Measurements from ENCODE around the gene MAGI3.
"Not testable (repeated sequence)": the region's sequence is repeated elsewhere in the genome, so short reads cannot be mapped to it uniquely, and the experiment has no call there.

The MAGI3 gene

GRCh38 chr1:113575744-113576260 lies 185.5 kb downstream of the MAGI3 start:
- not testable (repeated sequence) for H4K91ac ChIP-seq (ENCODE audit: low read depth, low read length); DNase-seq; H2AFZ ChIP-seq (ENCODE audit: insufficient read depth, low read length, poor library complexity); H3K9me3 ChIP-seq (ENCODE audit: insufficient read depth, low read depth, low read length); H2BK120ac ChIP-seq (ENCODE audit: insufficient read depth, low read length, poor library complexity); H4K8ac ChIP-seq (ENCODE audit: low read depth, low read length); H3K18ac ChIP-seq (ENCODE audit: low read length); H3K27ac ChIP-seq (ENCODE audit: low read depth, low read length); H3K9ac ChIP-seq (ENCODE audit: low read length); H3K4me1 ChIP-seq (ENCODE audit: control insufficient read depth in 1 of 2, insufficient read depth in 2 of 2, low read length in 2 of 2); H3K23ac ChIP-seq (ENCODE audit: low read length); H3K27me3 ChIP-seq (ENCODE audit: insufficient read depth, low read length); H4K12ac ChIP-seq (ENCODE audit: low read depth, low read length); H3K79me2 ChIP-seq (ENCODE audit: control insufficient read depth, insufficient read depth, low read length, poor library complexity); H3K79me1 ChIP-seq (ENCODE audit: low read length); H3K36me3 ChIP-seq (ENCODE audit: control insufficient read depth in 1 of 2, insufficient read depth in 2 of 2, low read length in 2 of 2); H3K4me2 ChIP-seq (ENCODE audit: low read length); H2BK5ac ChIP-seq (ENCODE audit: low read depth, low read length, poor library complexity); H2BK12ac ChIP-seq (ENCODE audit: low read length); H3K4ac ChIP-seq (ENCODE audit: low read depth, low read length); H3K14ac ChIP-seq (ENCODE audit: low read length); H3K4me3 ChIP-seq (ENCODE audit: low read depth, low read length); H2AK5ac ChIP-seq (ENCODE audit: low read length)
- WGBS (ENCODE audit: extremely low coverage, insufficient coverage, insufficient read length), result no CpG with 5 or more reads among the region's 6 CpGs

- Histone ChIP-seq H3K9ac (ENCODE audit: low read length) (no peak overlapping the region), H2AFZ (ENCODE audit: insufficient read depth, low read length, poor library complexity) (peak overlapping the region; percentile 35), H4K12ac (ENCODE audit: low read depth, low read length) (no peak overlapping the region), H3K23ac (ENCODE audit: low read length) (no peak overlapping the region), H3K36me3 (ENCODE audit: control insufficient read depth in 1 of 2, insufficient read depth in 2 of 2, low read length in 2 of 2) (peaks cover 0 to 2% of the 10 kb centered on the region in 2 experiments), H3K27ac (ENCODE audit: low read depth, low read length) (no peak overlapping the region), H2BK120ac (ENCODE audit: insufficient read depth, low read length, poor library complexity) (no peak overlapping the region), H2AK5ac (ENCODE audit: low read length) (no peak overlapping the region), H3K79me2 (ENCODE audit: control insufficient read depth, insufficient read depth, low read length, poor library complexity) (peaks cover 2% of the 10 kb centered on the region), H3K4me2 (ENCODE audit: low read length) (no peak overlapping the region), H3K4ac (ENCODE audit: low read depth, low read length) (peak overlapping the region; percentile 59), H3K14ac (ENCODE audit: low read length) (no peak overlapping the region), H3K79me1 (ENCODE audit: low read length) (no peaks in the 10 kb centered on the region), H4K91ac (ENCODE audit: low read depth, low read length) (no peak overlapping the region), H2BK5ac (ENCODE audit: low read depth, low read length, poor library complexity) (no peak overlapping the region), H4K8ac (ENCODE audit: low read depth, low read length) (no peak overlapping the region), H3K4me1 (ENCODE audit: control insufficient read depth in 1 of 2, insufficient read depth in 2 of 2, low read length in 2 of 2) (no peaks in the 10 kb centered on the region), H3K9me3 (ENCODE audit: insufficient read depth, low read depth, low read length) (peaks cover 2% of the 10 kb centered on the region), H3K27me3 (ENCODE audit: insufficient read depth, low read length) (no peaks in the 10 kb centered on the region), H2BK12ac (ENCODE audit: low read length) (no peak overlapping the region), H3K18ac (ENCODE audit: low read length) (no peak overlapping the region), H3K4me3 (ENCODE audit: low read depth, low read length) (no peak overlapping the region)
- no CpG with 5 or more reads among the region's 6 CpGs for WGBS (ENCODE audit: extremely low coverage, insufficient coverage, insufficient read length)
- no peak for DNase-seq
Measured at GRCh38 chr1:113576271-113576670, 186.0 kb downstream of the MAGI3 start.

GRCh38 chr1:113579256-113580018 lies 189.1 kb downstream of the MAGI3 start:
- peaks cover 2% of the 10 kb centered on the region for H3K9me3 ChIP-seq (ENCODE audit: insufficient read depth, low read depth, low read length)
- H2BK120ac ChIP-seq (ENCODE audit: insufficient read depth, low read length, poor library complexity), result no peak overlapping the region
- no peak overlapping the region for H3K4me2 ChIP-seq (ENCODE audit: low read length)
- no peak overlapping the region for H2AK5ac ChIP-seq (ENCODE audit: low read length)
- H3K79me2 ChIP-seq (ENCODE audit: control insufficient read depth, insufficient read depth, low read length, poor library complexity), result peaks cover 2% of the 10 kb centered on the region
- H3K36me3 ChIP-seq (ENCODE audit: control insufficient read depth in 1 of 2, insufficient read depth in 2 of 2, low read length in 2 of 2), result peaks cover 0 to 2% of the 10 kb centered on the region in 2 experiments
- no peak overlapping the region for H3K4me3 ChIP-seq (ENCODE audit: low read depth, low read length)
- no peak overlapping the region for H2BK5ac ChIP-seq (ENCODE audit: low read depth, low read length, poor library complexity)
- H3K23ac ChIP-seq (ENCODE audit: low read length), result no peak overlapping the region
- no peak overlapping the region for H2BK12ac ChIP-seq (ENCODE audit: low read length)
- H3K9ac ChIP-seq (ENCODE audit: low read length), result no peak overlapping the region
- no peak overlapping the region for H4K8ac ChIP-seq (ENCODE audit: low read depth, low read length)
- H3K18ac ChIP-seq (ENCODE audit: low read length), result no peak overlapping the region
- no peaks in the 10 kb centered on the region for H3K79me1 ChIP-seq (ENCODE audit: low read length)
- H3K27ac ChIP-seq (ENCODE audit: low read depth, low read length), result peak overlapping the region; percentile 20
- H3K4me1 ChIP-seq (ENCODE audit: control insufficient read depth in 1 of 2, insufficient read depth in 2 of 2, low read length in 2 of 2), result no peaks in the 10 kb centered on the region
- WGBS (ENCODE audit: extremely low coverage, insufficient coverage, insufficient read length), result no CpG with 5 or more reads among the region's 2 CpGs
- no peak overlapping the region for H2AFZ ChIP-seq (ENCODE audit: insufficient read depth, low read length, poor library complexity)
- no peak overlapping the region for H4K12ac ChIP-seq (ENCODE audit: low read depth, low read length)
- no peak overlapping the region for H3K4ac ChIP-seq (ENCODE audit: low read depth, low read length)
- DNase-seq, result peak; percentile 43 to 75
- H3K27me3 ChIP-seq (ENCODE audit: insufficient read depth, low read length), result no peaks in the 10 kb centered on the region
- no peak overlapping the region for H3K14ac ChIP-seq (ENCODE audit: low read length)
- no peak overlapping the region for H4K91ac ChIP-seq (ENCODE audit: low read depth, low read length)

- no peaks in the 10 kb centered on the region for H3K9me3 ChIP-seq (ENCODE audit: insufficient read depth, low read depth, low read length)
- no peak overlapping the region for H3K27ac ChIP-seq (ENCODE audit: low read depth, low read length)
- H2BK12ac ChIP-seq (ENCODE audit: low read length), result no peak overlapping the region
- no peaks in the 10 kb centered on the region for H3K79me2 ChIP-seq (ENCODE audit: control insufficient read depth, insufficient read depth, low read length, poor library complexity)
- no peaks in the 10 kb centered on the region for H3K79me1 ChIP-seq (ENCODE audit: low read length)
- no peak overlapping the region for H3K23ac ChIP-seq (ENCODE audit: low read length)
- no peak overlapping the region for H2AFZ ChIP-seq (ENCODE audit: insufficient read depth, low read length, poor library complexity)
- DNase-seq, result no peak
- no peak overlapping the region for H4K8ac ChIP-seq (ENCODE audit: low read depth, low read length)
- H3K4me1 ChIP-seq (ENCODE audit: control insufficient read depth in 1 of 2, insufficient read depth in 2 of 2, low read length in 2 of 2), result no peaks in the 10 kb centered on the region
- no peaks in the 10 kb centered on the region for H3K27me3 ChIP-seq (ENCODE audit: insufficient read depth, low read length)
- H2BK120ac ChIP-seq (ENCODE audit: insufficient read depth, low read length, poor library complexity), result no peak overlapping the region
- no peak overlapping the region for H2BK5ac ChIP-seq (ENCODE audit: low read depth, low read length, poor library complexity)
- H3K4ac ChIP-seq (ENCODE audit: low read depth, low read length), result no peak overlapping the region
- no peak overlapping the region for H4K91ac ChIP-seq (ENCODE audit: low read depth, low read length)
- no peak overlapping the region for H3K14ac ChIP-seq (ENCODE audit: low read length)
- no peak overlapping the region for H2AK5ac ChIP-seq (ENCODE audit: low read length)
- no peak overlapping the region for H4K12ac ChIP-seq (ENCODE audit: low read depth, low read length)
- H3K4me3 ChIP-seq (ENCODE audit: low read depth, low read length), result no peak overlapping the region
- WGBS (ENCODE audit: extremely low coverage, insufficient coverage, insufficient read length), result no CpG with 5 or more reads among the region's 1 CpG
- H3K18ac ChIP-seq (ENCODE audit: low read length), result no peak overlapping the region
- H3K4me2 ChIP-seq (ENCODE audit: low read length), result no peak overlapping the region
- no peak overlapping the region for H3K9ac ChIP-seq (ENCODE audit: low read length)
- H3K36me3 ChIP-seq (ENCODE audit: control insufficient read depth in 1 of 2, insufficient read depth in 2 of 2, low read length in 2 of 2), result no peaks in the 10 kb centered on the region
Measured at GRCh38 chr1:113581323-113581722, 191.0 kb downstream of the MAGI3 start.

Data from trophoblast cell (in vitro differentiated cells and primary cell).